HEK293 (cell line): Measurements from ENCODE around the gene OR2AT4.

ENCODE experiments used
- KLF1 ChIP-seq: fragments of 450-650 bp; formaldehyde crosslinking; IDR thresholded peaks from 2 replicates; pipeline ENCODE4 v1.5.1; 2016; ENCODE audit warnings: missing biosample characterization, missing genetic modification characterization
- KLF7 ChIP-seq: fragments of 450-650 bp; formaldehyde crosslinking; IDR thresholded peaks from 2 replicates; pipeline ENCODE4 v1.5.1; 2016; ENCODE audit warnings: missing biosample characterization, missing genetic modification characterization, borderline replicate concordance
- TF ChIP-seq, protein P1 (sequence below): fragments of 450-650 bp; formaldehyde crosslinking; IDR thresholded peaks from 2 replicates; pipeline ENCODE4 v1.5.1; 2016; ENCODE audit warnings: missing biosample characterization, missing genetic modification characterization
- TF ChIP-seq, protein P2 (sequence below): fragments of 450-650 bp; formaldehyde crosslinking; IDR thresholded peaks from 2 replicates; pipeline ENCODE4 v1.5.1; 2016; ENCODE audit warnings: missing biosample characterization, missing genetic modification characterization

DNA sequence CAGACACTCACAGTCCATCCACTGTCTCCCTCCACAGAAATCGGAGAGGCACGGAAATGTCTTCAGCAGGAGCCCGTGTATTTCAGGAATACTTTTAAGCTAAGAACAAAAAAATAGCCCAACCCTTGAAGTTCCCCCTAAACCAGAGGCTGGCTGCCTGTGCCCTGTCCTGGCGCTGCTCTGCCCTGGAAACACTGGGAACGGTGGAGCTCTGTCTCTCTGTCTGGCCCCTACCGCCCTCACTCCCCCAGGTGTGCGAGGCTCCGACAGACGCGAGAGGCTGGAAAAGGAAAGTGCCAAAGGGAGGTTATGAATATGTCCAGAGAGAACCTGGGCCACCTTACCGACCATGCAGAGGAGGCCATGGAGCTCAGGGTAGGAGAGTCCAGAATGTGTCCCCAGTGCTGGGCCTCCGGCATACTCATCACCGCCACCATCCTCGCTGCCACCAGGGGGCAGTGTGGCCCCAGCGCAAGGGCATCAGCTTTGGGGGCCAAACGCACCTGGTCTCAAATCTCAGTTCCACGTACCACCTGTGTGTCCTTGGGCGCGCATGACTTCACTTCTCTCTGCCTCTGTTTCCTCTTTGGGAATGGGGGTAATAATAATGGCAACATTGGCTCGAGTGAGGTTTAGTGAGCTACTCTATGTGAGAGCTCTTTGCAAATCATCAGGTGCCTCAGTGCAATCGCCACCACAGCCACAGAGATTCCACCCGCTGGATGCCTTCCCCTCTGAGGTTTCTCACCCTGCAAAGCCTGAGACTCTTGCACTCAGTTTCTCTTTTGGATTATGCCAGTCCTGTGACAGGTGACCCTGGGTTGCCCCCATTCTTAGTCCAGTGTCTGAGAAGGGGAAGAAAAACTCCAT, 43.8 kb upstream of the OR2AT4 start:
- TF ChIP-seq KLF1 (no peak), KLF7 (tag by site-specific recombination) (no peak)
- TF ChIP-seq, protein P1, sequence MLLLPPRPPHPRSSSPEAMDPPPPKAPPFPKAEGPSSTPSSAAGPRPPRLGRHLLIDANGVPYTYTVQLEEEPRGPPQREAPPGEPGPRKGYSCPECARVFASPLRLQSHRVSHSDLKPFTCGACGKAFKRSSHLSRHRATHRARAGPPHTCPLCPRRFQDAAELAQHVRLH (tag by site-specific recombination), result no peak
- TF ChIP-seq, protein P2, sequence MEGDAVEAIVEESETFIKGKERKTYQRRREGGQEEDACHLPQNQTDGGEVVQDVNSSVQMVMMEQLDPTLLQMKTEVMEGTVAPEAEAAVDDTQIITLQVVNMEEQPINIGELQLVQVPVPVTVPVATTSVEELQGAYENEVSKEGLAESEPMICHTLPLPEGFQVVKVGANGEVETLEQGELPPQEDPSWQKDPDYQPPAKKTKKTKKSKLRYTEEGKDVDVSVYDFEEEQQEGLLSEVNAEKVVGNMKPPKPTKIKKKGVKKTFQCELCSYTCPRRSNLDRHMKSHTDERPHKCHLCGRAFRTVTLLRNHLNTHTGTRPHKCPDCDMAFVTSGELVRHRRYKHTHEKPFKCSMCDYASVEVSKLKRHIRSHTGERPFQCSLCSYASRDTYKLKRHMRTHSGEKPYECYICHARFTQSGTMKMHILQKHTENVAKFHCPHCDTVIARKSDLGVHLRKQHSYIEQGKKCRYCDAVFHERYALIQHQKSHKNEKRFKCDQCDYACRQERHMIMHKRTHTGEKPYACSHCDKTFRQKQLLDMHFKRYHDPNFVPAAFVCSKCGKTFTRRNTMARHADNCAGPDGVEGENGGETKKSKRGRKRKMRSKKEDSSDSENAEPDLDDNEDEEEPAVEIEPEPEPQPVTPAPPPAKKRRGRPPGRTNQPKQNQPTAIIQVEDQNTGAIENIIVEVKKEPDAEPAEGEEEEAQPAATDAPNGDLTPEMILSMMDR (tag by site-specific recombination), result peak; percentile 77
